Natural killer cell (primary cell): ENCODE measurements around the gene CDKL1. TPM values are rescaled to one million over a fixed set of nuclear protein-coding genes. Genes with fewer than 3 reads are reported as not detected.

Experiments used
- ATAC-seq, 3 donors: fragments of 150-1000 bp in 2 of 3; fragments of 200-7000 bp in 1 of 3; cut with Tn5 transposase; 1 replicate in 1 of 3; 2 replicates in 2 of 3; pipeline ENCODE4 v1.10.0; 2021; ENCODE audit warnings: mild to moderate bottlenecking in 2 of 3, moderate library complexity in 2 of 3
- DNase-seq, 2 donors: peaks; one replicate each; pipeline versions ENCODE4 v3.0.0 to v3.0.0-alpha.2; 2013 to 2021; ENCODE audit warnings: mixed read lengths in 1 of 2
- H3K27ac ChIP-seq: one replicate; pipeline ENCODE4 v1.5.1; 2013; ENCODE audit warnings: mild to moderate bottlenecking, low read length
- H3K27me3 ChIP-seq: one replicate; pipeline ENCODE4 v1.6.1; 2013; ENCODE audit warnings: low read length; ENCODE audit not compliant: control insufficient read depth, insufficient read depth
- H3K36me3 ChIP-seq: one replicate; pipeline ENCODE4 v1.6.1; 2013; ENCODE audit warnings: low read length; ENCODE audit not compliant: control insufficient read depth, insufficient read depth
- H3K4me1 ChIP-seq: one replicate; pipeline ENCODE4 v1.6.1; 2013; ENCODE audit warnings: low read length; ENCODE audit not compliant: control insufficient read depth, insufficient read depth
- H3K4me3 ChIP-seq: one replicate; pipeline ENCODE4 v1.5.1; 2013; ENCODE audit warnings: low read length
- H3K9me3 ChIP-seq: one replicate; pipeline ENCODE4 v1.6.1; 2013; ENCODE audit warnings: low read length; ENCODE audit not compliant: control insufficient read depth, insufficient read depth
- H3K27ac Mint-ChIP-seq, 2 donors: one replicate each; pipeline ENCODE4 v1.8.0; 2022; ENCODE audit warnings: mild to moderate bottlenecking in 2 of 2, mixed read lengths in 2 of 2, moderate library complexity in 1 of 2
- H3K27me3 Mint-ChIP-seq, 2 donors: one replicate each; pipeline ENCODE4 v1.8.0; 2022; ENCODE audit warnings: low read depth in 2 of 2, mixed read lengths in 2 of 2
- H3K36me3 Mint-ChIP-seq: one replicate; pipeline ENCODE4 v1.8.0; 2022; ENCODE audit warnings: mixed read lengths
- H3K4me1 Mint-ChIP-seq, 2 donors: one replicate each; pipeline ENCODE4 v1.8.0; 2022; ENCODE audit warnings: mixed read lengths in 2 of 2
- H3K4me3 Mint-ChIP-seq: one replicate; pipeline ENCODE4 v1.8.0; 2022; ENCODE audit warnings: mild to moderate bottlenecking, moderate library complexity, mixed read lengths
- H3K9me3 Mint-ChIP-seq, 2 donors: one replicate each; pipeline ENCODE4 v1.8.0; 2022; ENCODE audit warnings: mixed read lengths in 2 of 2
- CTCF ChIP-seq: fragments of 200-600 bp; IDR thresholded peaks from one replicate; pipeline ENCODE4 v1.8.0; 2022; ENCODE audit warnings: antibody characterized with exemption
- WGBS: methylation state at CpG from one replicate; pipeline ENCODE4 v1.1.7; 2013; ENCODE audit warnings: missing lambda C conversion rate; ENCODE audit not compliant: insufficient coverage; 5-methylcytosine and 5-hydroxymethylcytosine counted together
- intact Hi-C: fragments of 100-400 bp; cut with micrococcal nuclease; formaldehyde crosslinking; loops from one replicate; pipeline ENCODE4 v1.14.2; 2022
- total RNA-seq, 4 donors: library from RNA; stranded (reverse); fragments of 120-200 nt in 1 of 4; gene quantifications; one replicate each; pipeline versions ENCODE4 v1.2.3 to v1.2.4, GENCODE V29; 2013 to 2022

Gene CDKL1
- total RNA-seq, 3 donors from 2014 or later (not counting 1 experiment from before 2014, with no cell fraction given), result 12.4 to 16.7 (median 15.4) TPM

DNA sequence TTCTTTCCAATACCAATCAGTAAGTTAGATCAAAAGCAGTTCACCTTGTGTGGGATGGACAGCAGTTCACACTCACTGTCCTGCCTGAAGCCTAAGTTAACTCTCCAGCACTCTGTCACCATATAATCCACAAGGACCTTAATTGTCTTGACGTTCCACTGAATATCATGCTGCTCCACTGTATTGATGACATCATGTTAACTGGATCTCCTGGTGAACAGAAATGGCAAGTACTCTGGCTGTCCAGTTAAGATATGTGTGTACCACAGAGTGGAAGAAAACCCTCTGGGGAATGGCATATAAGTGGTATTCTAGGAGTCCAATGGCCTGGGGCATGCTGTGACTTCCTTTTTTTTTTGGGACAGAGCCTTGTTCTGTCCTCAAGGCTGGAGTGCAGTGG is 16.2 kb downstream of the CDKL1 start:
- DNase-seq, result no peak
- no peaks in the 10 kb centered on the region for H3K9me3 Mint-ChIP-seq
- TF ChIP-seq CTCF, result no peak
- no peak overlapping the region for H3K4me3 Mint-ChIP-seq
- no peaks in the 10 kb centered on the region for H3K36me3 ChIP-seq
- no peak overlapping the region for H3K27ac ChIP-seq
- H3K4me3 ChIP-seq, result no peak overlapping the region
- H3K27ac Mint-ChIP-seq, result no peak overlapping the region
- H3K9me3 ChIP-seq, result no peaks in the 10 kb centered on the region
- H3K27me3 Mint-ChIP-seq, result no peaks in the 10 kb centered on the region
- no peaks in the 10 kb centered on the region for H3K36me3 Mint-ChIP-seq
- H3K4me1 ChIP-seq, result no peaks in the 10 kb centered on the region
- no peaks in the 10 kb centered on the region for H3K27me3 ChIP-seq
- WGBS, result 100% methylated on average over 1 of the region's 1 CpG
- intact Hi-C loops, result no loop called here
- no peaks in the 10 kb centered on the region for H3K4me1 Mint-ChIP-seq
- no peak for ATAC-seq

DNA sequence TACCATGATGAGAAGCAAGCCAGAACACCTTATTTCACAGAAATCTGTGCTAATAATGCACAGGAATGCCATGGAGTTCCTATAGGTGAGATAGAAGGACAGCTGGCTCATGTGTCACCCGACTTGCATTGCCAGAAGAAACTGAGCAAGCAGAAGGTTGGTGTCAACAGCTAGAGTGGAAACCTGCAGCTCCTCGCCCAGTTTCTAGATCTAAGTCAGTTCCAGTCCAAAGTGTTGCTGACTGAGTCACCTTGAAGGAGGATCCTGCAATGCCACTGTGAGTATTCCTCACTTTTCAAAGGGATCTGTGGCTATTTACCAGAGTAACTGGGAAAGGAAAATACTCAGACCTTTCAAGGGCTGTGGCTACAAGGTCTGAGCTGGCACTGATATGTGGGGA is 17.1 kb downstream of the CDKL1 start:
- H3K27ac ChIP-seq, result no peak overlapping the region
- H3K27me3 Mint-ChIP-seq, result no peaks in the 10 kb centered on the region
- WGBS, result 87% methylated on average over 2 of the region's 2 CpGs
- no peaks in the 10 kb centered on the region for H3K4me1 ChIP-seq
- no peak overlapping the region for H3K4me3 ChIP-seq
- H3K4me3 Mint-ChIP-seq, result no peak overlapping the region
- TF ChIP-seq CTCF, result no peak
- H3K27ac Mint-ChIP-seq, result no peak overlapping the region
- H3K4me1 Mint-ChIP-seq, result no peaks in the 10 kb centered on the region
- no peaks in the 10 kb centered on the region for H3K36me3 Mint-ChIP-seq
- no peaks in the 10 kb centered on the region for H3K27me3 ChIP-seq
- no peaks in the 10 kb centered on the region for H3K9me3 ChIP-seq
- intact Hi-C loops, result no loop called here
- DNase-seq (no peak), ATAC-seq (no peak)
- H3K9me3 Mint-ChIP-seq, result no peaks in the 10 kb centered on the region
- no peaks in the 10 kb centered on the region for H3K36me3 ChIP-seq

DNA sequence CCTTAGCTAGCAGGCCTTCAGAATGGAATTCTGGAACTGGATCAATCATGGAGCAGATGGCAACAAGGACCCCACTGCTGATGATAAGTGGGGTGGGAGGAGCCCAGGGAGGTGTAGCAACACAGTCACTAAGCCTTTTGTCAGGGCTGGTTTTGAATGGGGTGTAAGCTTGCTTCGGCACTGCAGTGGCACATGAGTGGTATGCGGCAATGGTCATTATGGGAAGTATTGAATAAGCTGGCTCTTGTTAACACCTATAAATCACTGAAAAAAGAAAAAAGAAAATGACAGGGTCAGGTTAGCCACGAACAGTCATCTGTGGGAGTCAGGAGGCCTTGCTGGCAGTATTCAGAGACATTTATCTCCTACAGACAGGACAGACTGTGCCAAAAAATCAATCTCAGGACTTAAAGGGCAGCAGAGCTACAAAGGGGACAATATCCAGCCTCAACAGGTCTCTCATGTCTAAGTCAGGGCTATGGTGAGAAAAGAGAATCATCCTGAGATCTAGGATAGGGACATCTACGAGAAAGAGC is 19.1 kb downstream of the CDKL1 start:
- Histone ChIP-seq H3K27me3 (no peaks in the 10 kb centered on the region), H3K4me1 (no peaks in the 10 kb centered on the region), H3K9me3 (no peaks in the 10 kb centered on the region), H3K4me3 (no peak overlapping the region), H3K36me3 (no peaks in the 10 kb centered on the region), H3K27ac (no peak overlapping the region)
- WGBS, result 88% methylated on average over 3 of the region's 4 CpGs
- Mint-ChIP-seq H3K4me3 (no peak overlapping the region), H3K9me3 (no peaks in the 10 kb centered on the region), H3K27me3 (no peaks in the 10 kb centered on the region), H3K27ac (no peak overlapping the region), H3K4me1 (no peaks in the 10 kb centered on the region), H3K36me3 (no peaks in the 10 kb centered on the region)
- no peak for DNase-seq
- intact Hi-C loops, result no loop called here
- TF ChIP-seq CTCF, result no peak
- no peak for ATAC-seq

DNA sequence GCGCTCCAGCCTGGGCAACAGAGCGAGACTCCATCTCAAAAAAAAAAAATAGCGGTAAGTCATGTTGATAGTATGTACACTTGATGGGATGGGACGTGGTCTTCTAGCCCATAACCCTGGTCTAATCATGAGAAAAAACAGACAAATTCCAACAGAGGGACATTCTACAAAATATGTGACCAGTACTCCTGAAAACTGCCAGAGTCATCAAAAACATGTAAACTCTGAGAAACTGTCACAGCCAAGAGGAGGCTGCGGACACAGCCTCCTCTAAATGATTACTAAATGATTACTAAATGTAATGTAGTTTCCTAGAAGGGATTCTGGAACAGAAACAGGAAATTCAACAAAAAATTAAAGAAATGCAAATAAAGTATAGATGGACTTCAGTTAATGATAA is 20.9 kb downstream of the CDKL1 start:
- Mint-ChIP-seq H3K27ac (no peak overlapping the region), H3K36me3 (no peaks in the 10 kb centered on the region), H3K27me3 (no peaks in the 10 kb centered on the region), H3K4me3 (no peak overlapping the region), H3K4me1 (peaks cover 0 to under 1% of the 10 kb centered on the region in 2 donors), H3K9me3 (no peaks in the 10 kb centered on the region)
- DNase-seq (no peak), ATAC-seq (no peak)
- H3K4me3 ChIP-seq, result no peak overlapping the region
- no peak for TF ChIP-seq CTCF
- intact Hi-C loops, result no loop called here
- H3K9me3 ChIP-seq, result no peaks in the 10 kb centered on the region
- H3K27ac ChIP-seq, result no peak overlapping the region
- no peaks in the 10 kb centered on the region for H3K4me1 ChIP-seq
- no peaks in the 10 kb centered on the region for H3K36me3 ChIP-seq
- H3K27me3 ChIP-seq, result no peaks in the 10 kb centered on the region
- 96% methylated on average over 4 of the region's 5 CpGs for WGBS
